HPDE6-E6E7 (cell line): ENCODE measurements around the gene TUBA8.
A peak's percentile ranks its signal among the peaks of the same experiment; 100 is the strongest.

Experiments used
- DNase-seq: peaks from one replicate; pipeline ENCODE4 v3.0.0; 2011; ENCODE audit warnings: missing footprints; ENCODE audit errors: extremely low spot score

Gene TUBA8

DNA sequence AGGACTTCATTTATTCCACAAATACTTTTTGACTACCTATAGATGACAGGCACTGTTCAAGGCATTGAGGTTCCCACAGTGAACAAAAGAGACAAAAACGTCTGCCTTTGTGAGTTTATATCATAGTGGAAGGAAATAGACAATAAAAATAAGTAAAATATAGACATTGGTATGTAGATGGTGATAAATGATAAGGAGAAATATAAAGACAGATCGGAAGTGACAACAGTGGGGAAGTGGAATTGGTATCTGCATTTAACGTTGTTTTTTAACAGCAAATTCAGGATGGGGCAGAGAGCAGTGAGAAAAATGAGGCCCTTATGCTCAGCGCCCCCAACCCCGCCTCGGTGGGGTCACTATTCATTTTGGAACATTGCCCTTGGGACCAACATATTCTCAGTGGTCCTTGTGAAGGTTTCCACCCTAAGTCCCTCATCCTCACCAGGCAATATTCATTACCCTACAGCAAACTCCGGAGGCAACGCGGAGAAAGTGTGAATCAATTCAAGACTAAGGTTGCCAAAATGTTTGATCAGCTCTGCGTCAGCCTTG lies 33.4 kb upstream of the TUBA8 start:
- no peak for DNase-seq

DNA sequence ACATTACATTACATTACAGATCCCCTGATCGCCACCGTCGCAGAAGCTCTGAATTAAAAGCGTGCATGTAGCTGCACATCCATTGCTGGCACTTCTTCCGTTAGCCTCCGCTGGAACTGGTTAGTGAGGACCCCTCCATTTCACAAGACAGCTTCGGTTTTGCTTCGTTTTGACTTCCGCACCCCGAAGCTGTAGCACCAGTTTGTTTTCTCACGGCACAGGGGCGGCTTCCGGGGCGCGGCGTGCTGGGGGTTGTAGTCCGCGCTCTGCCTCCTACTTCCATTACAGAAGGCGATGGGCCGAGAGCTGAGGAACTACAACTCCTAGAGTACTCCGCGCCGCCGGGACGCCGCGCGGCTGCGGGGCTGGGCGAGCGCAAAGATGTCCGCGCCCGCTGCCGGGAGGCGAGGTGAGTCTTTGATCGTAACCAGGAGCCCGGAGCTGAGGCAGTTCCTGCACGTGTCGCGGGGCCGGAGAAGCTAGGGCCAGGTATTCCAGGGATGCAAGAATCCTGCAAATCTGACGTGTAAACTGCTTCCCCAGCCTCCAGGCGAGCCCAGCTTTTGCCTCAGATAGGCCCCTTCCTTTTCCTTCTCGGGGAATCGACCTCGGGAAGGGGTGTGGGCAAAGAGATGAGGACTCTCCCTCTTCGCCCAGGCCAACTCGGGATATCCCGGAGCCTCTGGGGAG lies 32.8 kb upstream of the TUBA8 start, which contains the start of gene PEX26:
PEX26 (plus strand) TSS at position 352 of the 690 bp plus-strand sequence. CDS start 387 bp downstream, outside the sequence.
- peak; percentile 92 for DNase-seq

DNA sequence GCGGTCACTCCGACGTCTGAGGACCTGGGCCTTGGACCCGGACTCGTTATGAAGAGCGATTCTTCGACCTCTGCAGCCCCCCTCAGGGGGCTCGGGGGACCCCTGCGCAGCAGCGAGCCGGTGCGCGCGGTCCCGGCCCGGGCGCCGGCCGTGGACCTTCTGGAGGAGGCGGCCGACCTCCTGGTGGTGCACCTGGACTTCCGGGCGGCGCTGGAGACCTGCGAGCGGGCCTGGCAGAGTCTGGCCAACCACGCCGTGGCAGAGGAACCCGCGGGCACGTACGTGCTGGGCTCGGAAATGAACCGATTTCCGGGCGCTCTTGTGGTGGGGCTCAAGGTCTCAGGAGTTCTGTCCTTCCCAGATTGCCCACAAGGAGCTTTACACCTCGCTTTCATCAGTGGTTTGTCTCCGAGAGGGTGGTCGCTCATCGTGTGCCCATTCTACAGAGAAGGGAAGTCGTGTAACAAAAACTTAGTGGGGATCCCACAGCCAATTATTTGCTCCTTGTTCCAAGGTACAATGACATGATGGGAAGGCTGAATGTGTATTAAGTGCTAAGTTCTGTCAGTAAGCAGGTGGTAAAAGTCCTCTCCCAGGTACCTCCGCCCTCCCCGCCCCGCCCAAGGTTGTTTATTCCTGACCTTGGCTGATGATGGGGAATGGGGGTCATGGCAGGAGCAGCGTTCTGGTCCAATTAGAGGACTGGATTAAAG lies 32.1 kb upstream of the TUBA8 start:
- DNase-seq: no peak

DNA sequence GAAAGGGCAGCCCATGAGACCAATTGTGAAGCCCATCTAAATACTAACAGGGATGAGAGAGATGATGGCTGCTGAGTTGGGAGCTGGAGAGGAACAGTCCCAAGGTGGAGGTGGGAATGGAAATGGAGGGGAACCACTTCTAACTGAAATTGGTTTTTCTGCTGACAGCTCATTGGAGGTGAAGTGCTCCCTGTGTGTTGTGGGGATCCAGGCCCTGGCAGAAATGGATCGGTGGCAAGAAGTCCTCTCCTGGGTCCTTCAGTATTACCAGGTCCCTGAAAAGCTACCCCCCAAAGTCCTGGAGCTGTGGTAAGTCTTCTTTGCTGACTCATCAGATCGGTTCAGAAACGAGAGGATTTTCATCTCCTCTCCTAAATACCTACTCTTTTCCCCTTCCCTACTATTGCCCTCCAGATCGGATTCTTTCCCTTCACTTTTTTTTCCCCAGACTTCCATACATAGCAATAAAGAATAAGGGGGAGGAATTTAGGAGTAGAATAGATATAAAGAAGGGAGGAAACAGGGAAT lies 30.8 kb upstream of the TUBA8 start:
- DNase-seq: no peak

DNA sequence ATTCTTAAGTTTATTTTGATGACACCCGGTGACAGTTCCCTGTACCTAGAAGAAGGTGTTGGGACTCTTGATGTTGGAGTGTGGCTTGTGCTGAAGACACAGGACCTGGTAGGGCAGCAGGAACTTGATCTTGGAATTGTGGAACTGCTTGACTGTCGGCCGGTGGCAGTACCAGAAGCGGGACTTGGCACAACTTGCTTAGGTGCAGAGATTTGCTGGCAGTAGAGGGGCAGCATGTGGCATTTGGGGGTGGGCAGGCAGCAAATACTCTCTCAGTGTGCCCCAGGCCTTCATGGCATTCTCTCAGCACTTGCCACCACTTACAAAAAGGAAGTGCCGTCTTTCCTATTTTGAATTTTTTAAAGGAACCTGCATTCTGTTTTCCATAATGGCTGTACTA lies 29.2 kb upstream of the TUBA8 start:
- DNase-seq: no peak

DNA sequence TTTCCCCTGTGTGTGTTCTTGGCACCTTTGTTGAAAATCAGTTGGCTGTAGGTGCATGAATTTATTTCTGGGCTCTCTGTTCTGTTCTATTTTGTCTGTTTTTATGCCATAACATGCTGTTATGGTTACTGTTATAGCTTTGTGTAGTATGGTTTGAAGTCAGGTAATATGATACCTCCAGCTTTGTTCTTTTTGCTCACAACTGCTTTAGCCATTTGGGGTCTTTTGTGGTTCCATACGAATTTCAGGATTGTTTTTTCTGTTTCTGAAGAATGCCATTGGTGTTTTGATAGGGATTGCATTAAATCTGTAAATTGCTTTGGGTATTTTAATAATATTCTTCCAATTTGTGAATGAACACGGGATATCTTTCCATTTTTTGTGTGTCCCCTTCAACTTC lies 28.1 kb upstream of the TUBA8 start:
- no peak for DNase-seq

DNA sequence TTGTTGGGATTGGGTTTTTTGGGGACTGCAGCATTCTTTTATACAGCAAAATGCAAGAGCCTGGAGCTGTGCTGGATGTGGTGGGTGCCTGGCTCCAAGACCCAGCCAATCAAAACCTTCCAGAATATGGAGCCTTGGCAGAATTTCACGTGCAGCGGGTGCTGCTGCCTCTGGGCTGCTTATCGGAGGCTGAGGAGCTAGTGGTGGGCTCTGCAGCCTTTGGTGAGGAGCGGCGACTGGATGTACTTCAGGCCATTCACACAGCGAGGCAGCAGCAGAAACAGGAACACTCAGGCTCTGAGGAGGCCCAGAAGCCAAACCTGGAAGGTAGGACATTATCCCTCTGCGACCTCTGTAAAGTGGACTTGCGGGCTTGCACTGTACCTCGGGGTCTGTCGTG lies 27.2 kb upstream of the TUBA8 start:
- no peak for DNase-seq

DNA sequence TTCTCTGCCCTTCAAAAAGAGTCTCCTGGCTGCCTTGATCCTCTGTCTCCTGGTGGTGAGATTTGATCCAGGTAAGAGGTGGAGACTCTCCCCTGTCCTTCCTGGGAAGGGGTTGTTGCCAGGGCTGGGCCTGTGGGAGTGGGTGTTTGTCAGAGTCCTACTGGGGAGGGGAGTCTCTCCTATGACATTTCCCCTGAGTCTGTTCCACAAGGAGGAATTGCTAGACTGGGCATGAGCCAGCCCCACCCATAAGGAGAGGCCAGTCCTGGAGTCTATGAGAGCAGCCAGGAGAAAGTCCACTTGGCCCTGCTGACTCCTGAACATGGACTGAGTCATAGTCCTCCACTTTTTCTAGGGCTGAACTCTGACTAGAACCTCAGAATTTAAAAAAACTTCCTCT lies 25.4 kb upstream of the TUBA8 start:
- no peak for DNase-seq

DNA sequence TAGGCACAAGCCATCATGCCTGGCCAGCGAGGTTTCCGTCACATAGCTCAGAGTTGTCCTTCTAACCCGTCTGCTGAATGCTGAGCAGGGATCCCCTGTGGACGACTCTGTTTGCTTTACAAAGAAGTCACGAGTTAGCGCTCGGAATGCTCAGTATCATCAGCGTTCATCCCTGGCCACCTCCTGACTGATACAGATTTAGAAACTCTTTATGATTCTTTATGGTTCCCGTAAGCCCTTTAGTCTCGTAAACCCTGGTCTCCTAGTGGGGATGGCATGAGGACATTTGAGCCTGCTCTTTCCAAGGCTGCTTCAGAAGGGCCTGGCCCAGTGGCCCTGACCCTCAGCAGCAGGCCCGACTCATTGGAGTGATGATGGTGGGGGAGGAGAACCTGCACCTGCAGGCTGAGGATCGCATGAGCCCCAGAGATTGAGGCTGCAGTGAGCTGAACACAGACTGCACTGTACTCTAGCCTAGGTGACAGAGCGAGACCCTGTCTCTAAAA lies 23.2 kb upstream of the TUBA8 start:
- no peak for DNase-seq

DNA sequence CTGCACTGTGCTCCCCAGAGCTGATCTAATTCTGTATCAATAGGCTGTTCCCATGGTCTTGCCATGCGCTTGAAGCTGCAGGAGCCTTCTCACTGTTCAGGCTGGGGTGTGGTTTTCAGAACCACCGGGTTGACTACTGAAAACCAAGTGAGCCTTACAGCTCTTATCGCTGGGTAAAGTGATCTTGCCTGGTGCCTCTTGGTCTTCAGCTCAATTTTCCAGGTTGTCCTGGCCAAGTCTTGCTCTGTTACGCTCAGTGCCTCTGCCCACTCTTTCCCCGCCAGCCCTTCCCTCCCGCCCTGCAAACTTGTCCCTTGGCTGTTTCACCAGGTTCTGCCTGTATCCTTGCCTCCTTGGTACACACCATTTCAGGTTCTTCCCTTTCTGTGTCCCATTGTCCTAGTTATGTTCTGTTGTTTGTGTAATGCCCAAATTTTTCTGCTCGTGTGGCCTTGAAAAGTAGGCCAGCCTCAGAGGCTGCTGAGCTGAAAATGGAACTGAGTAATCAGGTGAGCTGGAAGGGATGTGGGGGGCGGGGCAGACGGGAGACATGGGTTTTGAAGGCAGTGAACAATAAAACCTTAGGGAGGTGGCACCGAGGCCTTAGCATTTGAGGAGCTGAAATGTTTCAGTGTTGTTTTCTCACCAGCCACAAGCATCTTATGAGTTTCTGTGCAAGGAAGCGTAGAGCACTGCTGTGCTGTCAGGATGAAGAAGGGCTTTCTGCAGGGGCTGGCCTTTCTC lies 21.6 kb upstream of the TUBA8 start:
- DNase-seq: no peak

DNA sequence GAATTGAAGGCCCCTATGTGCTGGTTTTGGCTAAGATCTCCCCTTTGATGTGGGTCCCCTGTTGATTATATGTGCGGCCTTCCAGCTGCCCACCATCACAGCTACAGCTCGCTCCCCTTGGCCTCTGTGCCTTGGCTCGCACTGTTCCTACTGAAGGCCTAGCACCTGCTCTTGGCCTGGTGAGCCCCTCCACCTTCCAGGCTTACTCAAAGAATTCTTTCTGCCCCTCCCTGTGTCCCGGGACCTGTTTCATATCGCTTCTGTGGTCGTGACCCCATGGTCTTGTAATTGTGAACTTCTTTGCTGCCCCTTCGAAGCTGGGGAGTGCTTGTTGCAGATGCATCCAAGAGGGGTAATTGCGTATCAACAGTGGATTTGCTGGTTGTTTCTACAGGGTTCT lies 20.3 kb upstream of the TUBA8 start:
- DNase-seq: no peak

DNA sequence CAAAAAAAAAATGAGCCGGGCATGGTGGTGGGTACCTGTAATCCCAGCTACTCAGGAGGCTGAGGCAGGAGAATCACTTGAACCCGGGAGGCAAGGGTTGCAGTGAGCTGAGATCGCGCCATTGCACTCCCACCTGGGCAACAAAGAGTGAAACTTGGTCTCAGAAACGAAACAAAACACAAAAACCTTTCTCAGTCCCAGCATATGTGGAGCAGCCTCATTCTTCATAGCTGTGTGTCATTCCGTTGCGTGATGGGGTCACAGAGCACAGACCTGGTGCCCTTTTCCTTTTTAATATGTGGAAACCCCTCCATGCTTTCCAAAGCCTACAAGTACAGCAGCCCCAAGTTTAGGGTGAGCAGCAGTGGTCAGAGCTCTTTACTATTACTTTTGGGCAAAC lies 19.1 kb upstream of the TUBA8 start:
- DNase-seq: no peak

DNA sequence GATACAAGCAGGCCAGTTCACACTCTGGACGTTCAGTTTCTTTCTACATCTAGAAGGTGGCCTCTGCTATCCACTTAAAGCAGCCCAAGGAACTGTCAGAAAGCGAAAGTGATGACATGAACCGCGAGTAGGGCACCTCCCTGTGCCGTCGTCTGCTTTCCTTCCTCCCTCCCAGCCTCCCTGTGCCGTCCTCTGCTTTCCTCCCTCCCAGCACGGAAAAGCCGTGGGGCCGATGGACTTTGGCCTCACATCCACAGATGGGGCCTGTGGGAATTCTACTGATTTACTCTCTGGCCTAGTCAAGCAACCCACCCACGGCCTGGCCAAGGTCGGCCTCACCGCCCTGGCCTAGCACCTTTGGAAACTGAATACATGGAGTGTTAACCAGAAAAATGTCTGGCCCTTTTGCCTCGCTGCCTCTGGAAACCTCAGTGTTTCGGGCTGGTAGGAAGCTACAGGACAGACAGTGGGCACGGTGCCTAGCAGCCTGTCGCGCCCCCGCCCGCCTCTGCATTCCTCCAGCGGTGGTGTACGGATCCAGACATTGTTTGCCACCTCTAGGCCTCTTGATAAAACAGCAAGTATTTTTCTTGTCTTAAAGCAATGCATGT lies 18.6 kb upstream of the TUBA8 start:
- no peak for DNase-seq

DNA sequence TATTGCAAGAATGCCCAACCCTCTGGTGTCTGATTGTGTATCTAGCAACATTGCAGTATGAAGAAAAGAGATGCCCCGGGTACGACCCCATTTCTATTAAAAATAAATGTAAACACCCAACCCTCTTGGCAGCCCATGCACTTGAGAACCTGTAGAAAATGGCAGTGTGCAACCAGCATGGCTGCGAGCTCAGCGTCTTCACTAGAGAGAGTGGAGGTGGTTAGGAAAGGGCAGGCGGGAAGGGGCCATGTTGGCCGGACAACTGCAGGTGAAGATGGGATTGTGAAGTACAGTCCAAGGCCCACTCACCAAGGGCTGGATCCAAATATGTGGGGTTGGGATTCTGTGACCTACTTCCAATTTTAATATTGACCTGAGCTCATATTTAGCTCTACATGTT lies 16.9 kb upstream of the TUBA8 start:
- no peak for DNase-seq

DNA sequence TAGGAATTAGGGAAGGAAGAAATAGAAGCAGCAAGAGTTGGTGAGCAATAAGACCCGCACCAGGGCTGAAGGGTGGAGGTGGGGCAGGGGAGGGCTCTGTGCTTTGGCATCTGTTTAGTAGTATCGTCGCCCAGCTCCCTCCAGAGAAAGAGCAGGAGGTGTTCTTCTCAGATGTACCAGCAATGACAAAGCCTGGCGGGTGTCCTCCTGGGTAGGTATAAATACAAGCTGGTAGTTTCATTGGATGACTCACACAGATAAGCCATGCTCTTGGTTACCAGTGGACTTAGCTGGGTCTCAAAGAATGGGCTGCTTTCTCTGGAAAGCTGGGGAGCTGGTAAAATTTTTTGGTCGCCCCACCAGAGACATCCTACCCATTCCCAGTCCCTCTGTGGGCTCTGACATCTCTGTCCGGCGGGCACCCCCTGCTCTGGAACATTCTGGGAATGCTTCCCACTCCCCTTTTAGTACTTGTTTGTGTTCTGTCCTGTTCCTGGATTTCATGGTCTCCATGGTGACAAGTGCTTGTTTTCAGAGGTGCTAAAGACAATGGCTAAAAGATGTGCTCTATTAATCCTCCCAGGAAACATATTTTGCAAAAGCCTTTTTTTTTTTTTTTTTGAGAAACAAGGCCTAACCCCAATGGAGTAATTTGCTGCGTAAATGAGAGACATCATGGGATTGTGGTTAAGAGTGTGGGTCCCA lies 15.4 kb upstream of the TUBA8 start:
- no peak for DNase-seq

DNA sequence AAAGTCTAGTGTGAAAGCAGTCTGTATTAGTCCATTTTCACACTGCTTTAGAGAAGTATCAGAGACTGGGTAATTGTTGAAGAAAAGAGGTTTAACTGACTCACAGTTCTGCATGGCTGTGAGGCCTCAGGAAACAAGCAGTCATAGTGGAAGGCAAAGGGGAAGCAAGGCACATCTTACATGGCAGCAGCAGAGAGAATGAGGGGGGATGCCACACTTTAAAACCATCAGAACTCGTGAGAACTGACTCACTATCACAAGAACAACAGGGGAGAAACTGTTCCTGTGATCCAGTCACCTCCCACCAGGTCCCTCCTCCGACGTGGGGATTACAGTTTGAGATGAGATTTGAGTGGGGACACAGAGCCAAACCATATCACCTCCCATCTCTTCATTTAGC lies 13.8 kb upstream of the TUBA8 start:
- DNase-seq: no peak

DNA sequence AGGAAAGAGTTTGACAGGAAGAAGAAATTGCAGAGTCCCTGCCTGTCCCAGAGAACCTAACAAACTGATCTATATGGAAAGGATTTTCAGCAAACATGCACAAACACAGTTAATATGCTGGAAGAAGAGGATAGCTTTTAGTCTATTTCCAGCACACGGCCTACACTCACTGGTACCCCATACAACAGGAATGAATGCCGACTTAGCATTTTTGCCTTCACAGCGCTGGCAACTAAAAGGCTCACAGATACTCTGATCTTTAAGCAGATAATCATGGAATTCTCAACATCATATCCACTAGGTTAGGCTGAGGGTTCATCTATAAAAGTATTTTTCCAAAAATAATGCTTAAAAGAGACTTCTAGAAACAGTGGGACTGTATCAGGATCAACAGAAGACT lies 9.8 kb upstream of the TUBA8 start:
- DNase-seq: no peak

DNA sequence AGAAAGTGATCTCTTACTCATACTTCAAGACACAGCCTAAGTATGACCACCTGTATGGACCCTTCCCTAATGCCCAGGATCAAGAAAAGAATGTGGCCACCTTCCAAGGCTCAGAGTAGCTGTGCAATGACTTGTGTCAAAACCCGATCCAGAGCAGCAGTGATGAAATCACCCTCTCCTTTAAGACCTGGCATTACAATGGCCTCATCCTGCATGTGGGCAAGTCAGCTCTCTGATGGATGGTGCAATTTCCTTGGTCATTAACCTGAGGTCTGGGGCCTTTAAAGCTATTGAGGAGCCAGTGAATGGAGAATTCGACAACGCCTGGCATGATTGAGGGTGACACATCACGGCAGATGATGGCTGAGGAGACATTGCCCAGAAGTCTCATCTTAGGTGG lies 9.1 kb upstream of the TUBA8 start:
- DNase-seq: no peak

DNA sequence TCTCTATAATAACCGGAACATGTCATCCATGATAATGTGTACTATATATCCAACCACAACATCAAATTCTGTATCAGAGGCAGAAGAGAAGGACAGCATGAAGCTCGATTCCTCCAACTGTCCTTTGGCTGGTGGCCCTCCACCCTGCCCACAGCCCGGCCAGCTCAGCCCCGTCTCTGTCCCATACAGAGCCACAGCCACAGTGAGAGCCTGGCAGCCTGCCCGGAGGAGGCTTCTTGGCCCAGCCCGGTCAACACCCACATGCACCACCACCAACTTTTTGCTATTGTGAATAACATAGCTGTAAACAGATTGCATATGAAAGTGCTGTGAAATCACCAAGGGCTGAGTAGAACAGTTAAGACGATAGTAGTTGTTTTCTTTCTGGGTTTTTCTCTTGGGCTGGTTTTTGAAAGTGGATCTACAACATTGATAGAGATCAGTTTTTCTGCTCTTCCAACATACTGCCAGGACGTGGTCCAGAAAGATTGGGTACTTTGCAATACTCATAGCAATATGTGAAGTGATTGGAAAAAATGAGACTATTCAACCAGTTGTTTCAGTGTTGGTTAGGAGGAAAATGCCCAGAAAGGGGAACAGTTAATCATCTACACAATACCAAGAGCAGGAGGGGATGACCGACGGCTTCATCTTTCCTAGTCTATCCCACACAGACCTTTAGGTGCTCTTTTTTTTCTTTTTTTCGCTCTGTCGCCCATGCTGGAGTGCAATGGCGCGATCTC lies 6.9 kb upstream of the TUBA8 start:
- DNase-seq: no peak

DNA sequence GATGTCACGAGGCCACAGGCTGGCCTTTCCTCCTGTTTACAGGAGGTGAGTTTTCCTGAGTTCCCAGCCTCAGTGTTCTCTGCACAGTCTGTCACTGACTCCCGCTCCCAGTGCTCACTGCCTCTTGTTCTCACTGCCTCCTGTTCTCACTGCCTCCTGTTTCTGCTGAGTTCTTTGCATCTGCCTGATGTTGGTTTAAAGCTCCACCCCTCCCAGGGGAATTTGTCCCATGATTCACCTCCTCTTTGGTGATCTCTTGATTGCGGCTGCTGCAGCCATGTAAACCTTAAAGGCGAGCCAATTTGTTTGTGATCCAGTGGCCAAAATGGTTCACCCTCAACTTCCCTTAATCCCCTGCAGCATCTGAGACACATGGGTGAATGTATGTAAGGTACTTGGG lies 6.0 kb upstream of the TUBA8 start:
- no peak for DNase-seq
